WERI-Rb-1 (cell line): ENCODE data around the gene RPL9.
"Not testable (repeated sequence)": the region's sequence is repeated elsewhere in the genome, so short reads cannot be mapped to it uniquely, and the experiment has no call there.

Experiments used
- DNase-seq: peaks from one replicate; pipeline ENCODE4 v3.0.0-alpha.2; 2020
- H3K27ac ChIP-seq: fragments of 250-450 bp; sonication (Bioruptor Pico); 2 replicates; pipeline ENCODE4 v1.5.1; 2020; ENCODE audit warnings: mild to moderate bottlenecking, moderate library complexity
- H3K27me3 ChIP-seq: fragments of 250-450 bp; sonication (Bioruptor Pico); 2 replicates; pipeline ENCODE4 v1.5.1; 2021; ENCODE audit warnings: mild to moderate bottlenecking, low read depth, moderate library complexity; ENCODE audit not compliant: insufficient read depth, severe bottlenecking
- H3K36me3 ChIP-seq: fragments of 250-450 bp; sonication (Bioruptor Pico); 2 replicates; pipeline ENCODE4 v1.5.1; 2020; ENCODE audit warnings: mild to moderate bottlenecking, moderate library complexity
- H3K4me3 ChIP-seq: 2 replicates; pipeline ENCODE4 v1.5.1; 2011; ENCODE audit warnings: low read depth, mild to moderate bottlenecking, control low read depth, low read length
- H3K9me3 ChIP-seq: fragments of 250-450 bp; sonication (Bioruptor Pico); 2 replicates; pipeline ENCODE4 v1.5.1; 2021; ENCODE audit warnings: mild to moderate bottlenecking, moderate library complexity; ENCODE audit not compliant: severe bottlenecking
- CTCF ChIP-seq: IDR thresholded peaks from 2 replicates; pipeline ENCODE4 v1.5.1; 2011; ENCODE audit warnings: low read depth, mild to moderate bottlenecking, control low read depth, inconsistent platforms, low read length

The RPL9 gene

DNA sequence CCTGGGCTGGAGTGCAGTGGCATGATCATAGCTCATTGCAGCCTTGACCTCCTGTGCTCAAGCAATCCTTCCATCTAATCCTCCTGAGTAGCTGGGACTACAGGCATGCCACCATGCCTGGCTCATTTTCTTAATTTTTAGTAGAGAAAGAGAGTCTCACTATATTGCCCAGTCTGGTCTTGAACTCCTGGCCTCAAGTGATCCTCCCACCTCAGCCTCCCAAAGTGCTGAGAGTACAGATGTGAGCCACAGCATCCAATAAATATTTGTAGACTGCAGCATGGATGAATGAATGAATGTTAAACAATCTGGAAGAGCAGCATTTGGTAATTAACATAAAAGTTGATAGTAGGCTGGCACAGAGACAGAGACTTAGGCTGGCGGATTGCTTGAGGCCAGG is 32.0 kb downstream of the RPL9 start:
- Histone ChIP-seq H3K27ac (no peak overlapping the region), H3K36me3 (no peaks in the 10 kb centered on the region), H3K9me3 (no peaks in the 10 kb centered on the region), H3K4me3 (no peak overlapping the region), H3K27me3 (no peaks in the 10 kb centered on the region)
- TF ChIP-seq CTCF: no peak
- DNase-seq: no peak

DNA sequence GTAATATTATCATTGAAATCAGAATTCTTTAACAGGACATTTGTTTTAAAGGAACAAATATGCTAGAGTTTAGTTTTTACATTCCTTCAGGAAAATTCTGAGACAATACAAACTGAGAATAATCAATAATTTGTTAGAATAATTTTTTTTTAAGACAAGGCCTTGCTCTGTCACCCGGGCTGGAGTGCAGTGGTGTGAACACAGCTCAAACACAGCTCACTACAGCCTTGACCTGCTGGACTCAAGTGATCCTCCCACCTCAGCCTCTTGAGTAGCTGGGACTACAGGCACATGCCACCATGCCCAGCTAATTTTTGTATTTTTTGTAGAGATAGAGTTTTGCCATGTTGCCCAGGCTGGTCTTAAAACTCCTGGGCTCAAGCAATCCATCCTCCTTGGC is 33.4 kb downstream of the RPL9 start:
- DNase-seq, H3K4me3 ChIP-seq, H3K27ac ChIP-seq, H3K9me3 ChIP-seq, H3K27me3 ChIP-seq, H3K36me3 ChIP-seq: not testable (repeated sequence)

GRCh38 chr4:39422247-39422646 is 36.5 kb downstream of the RPL9 start:
- no peaks in the 10 kb centered on the region for H3K27me3 ChIP-seq
- no peak for DNase-seq
- H3K9me3 ChIP-seq: no peaks in the 10 kb centered on the region
- no peak for TF ChIP-seq CTCF
- H3K4me3 ChIP-seq: no peak overlapping the region
- H3K36me3 ChIP-seq: no peaks in the 10 kb centered on the region
- no peak overlapping the region for H3K27ac ChIP-seq

- H3K27me3 ChIP-seq: no peaks in the 10 kb centered on the region
- no peak for DNase-seq
- no peak for TF ChIP-seq CTCF
- H3K36me3 ChIP-seq: no peaks in the 10 kb centered on the region
- no peaks in the 10 kb centered on the region for H3K9me3 ChIP-seq
- H3K27ac ChIP-seq: no peak overlapping the region
- no peak overlapping the region for H3K4me3 ChIP-seq
Measured at GRCh38 chr4:39415678-39416283, 42.9 kb downstream of the RPL9 start.

DNA sequence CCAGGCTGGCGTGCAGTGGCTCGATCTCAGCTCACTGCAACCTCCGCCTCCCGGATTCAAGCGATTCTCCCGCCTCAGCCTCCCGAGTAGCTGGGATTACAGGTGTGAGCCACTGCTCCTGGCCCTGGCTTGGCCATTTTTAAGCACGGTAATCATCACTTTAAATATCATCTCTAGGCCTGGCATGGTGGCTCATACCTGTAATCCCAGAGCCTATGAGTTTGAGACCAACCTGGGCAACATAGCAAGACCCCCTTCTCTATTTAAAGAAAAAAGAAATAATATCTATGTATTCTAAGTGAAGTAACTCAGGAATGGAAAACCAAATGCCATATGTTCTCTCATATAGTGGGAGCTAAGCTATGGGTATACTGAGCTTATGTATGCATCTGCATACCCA is 47.2 kb downstream of the RPL9 start:
- DNase-seq, H3K36me3 ChIP-seq, H3K4me3 ChIP-seq, H3K9me3 ChIP-seq, H3K27ac ChIP-seq, H3K27me3 ChIP-seq: not testable (repeated sequence)

- Histone ChIP-seq H3K36me3 (no peaks in the 10 kb centered on the region), H3K4me3 (no peak overlapping the region), H3K9me3 (no peaks in the 10 kb centered on the region), H3K27me3 (no peaks in the 10 kb centered on the region), H3K27ac (no peak overlapping the region)
- no peak for TF ChIP-seq CTCF
- no peak for DNase-seq
Measured at GRCh38 chr4:39410415-39410814, 48.3 kb downstream of the RPL9 start.

DNA sequence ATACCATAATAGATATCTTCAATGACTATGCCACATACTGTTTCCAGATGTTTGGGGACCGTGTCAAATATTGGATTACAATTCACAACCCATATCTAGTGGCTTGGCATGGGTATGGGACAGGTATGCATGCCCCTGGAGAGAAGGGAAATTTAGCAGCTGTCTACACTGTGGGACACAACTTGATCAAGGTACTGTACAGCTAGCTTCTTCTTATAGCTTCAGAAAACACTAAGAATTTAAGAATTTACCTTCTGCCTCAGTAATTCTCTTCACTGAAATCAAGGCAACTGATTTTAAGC is 51.2 kb downstream of the RPL9 start:
- Histone ChIP-seq H3K4me3 (no peak overlapping the region), H3K9me3 (no peaks in the 10 kb centered on the region), H3K27ac (no peak overlapping the region), H3K27me3 (no peaks in the 10 kb centered on the region), H3K36me3 (no peaks in the 10 kb centered on the region)
- DNase-seq: no peak
- no peak for TF ChIP-seq CTCF
